MCF 10A (cell line): ENCODE data around the gene TFF2. TPM values are rescaled to one million over a fixed set of nuclear protein-coding genes. Genes with fewer than 3 reads are reported as not detected.

Experiments
- BruUV-seq: library from RNA; stranded (reverse); fragments of 400-500 nt; replicated peaks from 2 replicates; lab custom pipeline; 2021; lab: Mats Ljungman, UMichigan
- CTCF ChIA-PET: fragments of 300-600 bp; sonication (Branson Sonifier 250); formaldehyde crosslinking; extraction: SDS; loops from one replicate; lab custom pipeline; 2021; ENCODE audit warnings: antibody characterized with exemption, inconsistent platforms; lab: Yijun Ruan, JAX
- POLR2A ChIA-PET: fragments of 300-600, 350-650 bp; sonication (Branson Sonifier 250); formaldehyde crosslinking; extraction: SDS; loops from one replicate; lab custom pipeline; 2020; ENCODE audit warnings: antibody characterized with exemption, inconsistent platforms; lab: Yijun Ruan, JAX
- DNase-seq: peaks from one replicate; pipeline ENCODE4 v3.0.0-alpha.2; 2018; ENCODE audit not compliant: unreplicated experiment
- H3K27ac Mint-ChIP-seq: one replicate; pipeline ENCODE4 v1.8.0; 2022; ENCODE audit warnings: mild to moderate bottlenecking, low read depth, mixed read lengths; ENCODE audit not compliant: unreplicated experiment
- H3K27me3 Mint-ChIP-seq: one replicate; pipeline ENCODE4 v1.8.0; 2022; ENCODE audit warnings: mixed read lengths; ENCODE audit not compliant: insufficient read depth, unreplicated experiment
- H3K36me3 Mint-ChIP-seq: one replicate; pipeline ENCODE4 v1.8.0; 2022; ENCODE audit warnings: mild to moderate bottlenecking, moderate library complexity, mixed read lengths; ENCODE audit not compliant: insufficient read depth, unreplicated experiment
- H3K4me1 Mint-ChIP-seq: one replicate; pipeline ENCODE4 v1.8.0; 2022; ENCODE audit warnings: mixed read lengths; ENCODE audit not compliant: insufficient read depth, unreplicated experiment
- H3K4me3 Mint-ChIP-seq: one replicate; pipeline ENCODE4 v1.8.0; 2022; ENCODE audit warnings: mild to moderate bottlenecking, moderate library complexity, mixed read lengths; ENCODE audit not compliant: unreplicated experiment
- H3K9me3 Mint-ChIP-seq: one replicate; pipeline ENCODE4 v1.8.0; 2022; ENCODE audit warnings: mixed read lengths; ENCODE audit not compliant: unreplicated experiment
- intact Hi-C: fragments of 100-400 bp; cut with micrococcal nuclease; formaldehyde crosslinking; loops from 2 replicates; pipeline ENCODE4 v1.14.1; 2022
- total RNA-seq: library from RNA; stranded (reverse); gene quantifications from 2 replicates; pipeline ENCODE4 v1.2.3, GENCODE V29; 2022
- TF ChIP-seq, protein P1 (sequence below): fragments of 200-600 bp; IDR thresholded peaks from one replicate; pipeline ENCODE4 v1.8.0; 2022; ENCODE audit warnings: antibody characterized with exemption, mild to moderate bottlenecking; ENCODE audit not compliant: unreplicated experiment

The TFF2 gene
- total RNA-seq, 1 experiment from 2014 or later: not detected

DNA sequence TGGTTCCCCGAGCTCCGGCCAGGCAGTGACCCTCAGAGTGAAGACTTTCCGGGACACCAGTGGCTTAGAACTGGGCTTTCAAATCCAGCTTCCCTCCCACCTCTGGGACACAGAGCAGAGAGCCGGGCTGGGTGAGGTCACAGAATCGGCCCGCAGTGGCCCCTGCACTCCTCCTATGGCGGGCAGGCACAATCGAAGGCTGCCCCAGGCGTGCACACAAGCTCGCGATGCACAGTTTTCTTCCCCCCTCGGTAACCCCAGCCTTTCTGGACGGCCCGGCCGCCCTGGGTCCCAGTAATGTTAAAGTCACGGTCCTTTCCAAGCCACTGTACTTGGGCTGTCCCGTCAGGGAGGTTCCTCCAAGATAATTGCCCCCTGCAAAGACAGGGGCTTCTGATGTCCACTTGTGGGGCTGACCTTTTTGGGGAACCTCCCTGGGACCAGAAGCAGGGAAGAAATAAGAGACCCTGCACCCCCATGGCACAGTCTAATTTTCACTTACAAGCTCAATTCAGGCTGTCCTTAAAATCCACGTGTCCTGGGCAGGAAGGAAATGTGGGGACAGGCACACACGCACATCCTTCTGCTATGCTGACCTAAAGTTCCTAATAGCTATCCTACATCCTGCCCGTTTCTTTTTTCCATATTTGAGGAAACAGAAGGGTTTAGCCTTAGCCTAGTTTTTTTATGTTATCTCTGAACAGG is 49.3 kb downstream of the TFF2 start:
- Mint-ChIP-seq H3K27ac (no peak overlapping the region), H3K9me3 (no peaks in the 10 kb centered on the region), H3K36me3 (no peaks in the 10 kb centered on the region), H3K27me3 (no peaks in the 10 kb centered on the region), H3K4me3 (no peak overlapping the region), H3K4me1 (no peaks in the 10 kb centered on the region)
- no TSS peak for BruUV-seq
- no peak for DNase-seq
- POLR2A ChIA-PET: interaction anchor here (0.7 kb wide), 1 partner anchor 153 kb away, joined by 3 read pairs; no protein-coding TSS in a partner anchor
- TF ChIP-seq, protein P1, sequence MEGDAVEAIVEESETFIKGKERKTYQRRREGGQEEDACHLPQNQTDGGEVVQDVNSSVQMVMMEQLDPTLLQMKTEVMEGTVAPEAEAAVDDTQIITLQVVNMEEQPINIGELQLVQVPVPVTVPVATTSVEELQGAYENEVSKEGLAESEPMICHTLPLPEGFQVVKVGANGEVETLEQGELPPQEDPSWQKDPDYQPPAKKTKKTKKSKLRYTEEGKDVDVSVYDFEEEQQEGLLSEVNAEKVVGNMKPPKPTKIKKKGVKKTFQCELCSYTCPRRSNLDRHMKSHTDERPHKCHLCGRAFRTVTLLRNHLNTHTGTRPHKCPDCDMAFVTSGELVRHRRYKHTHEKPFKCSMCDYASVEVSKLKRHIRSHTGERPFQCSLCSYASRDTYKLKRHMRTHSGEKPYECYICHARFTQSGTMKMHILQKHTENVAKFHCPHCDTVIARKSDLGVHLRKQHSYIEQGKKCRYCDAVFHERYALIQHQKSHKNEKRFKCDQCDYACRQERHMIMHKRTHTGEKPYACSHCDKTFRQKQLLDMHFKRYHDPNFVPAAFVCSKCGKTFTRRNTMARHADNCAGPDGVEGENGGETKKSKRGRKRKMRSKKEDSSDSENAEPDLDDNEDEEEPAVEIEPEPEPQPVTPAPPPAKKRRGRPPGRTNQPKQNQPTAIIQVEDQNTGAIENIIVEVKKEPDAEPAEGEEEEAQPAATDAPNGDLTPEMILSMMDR: no peak
- CTCF ChIA-PET: interaction anchor here (0.9 to 1.2 kb wide), 2 partner anchors 8 to 9 kb away, joined by 3 to 5 read pairs; no protein-coding TSS in a partner anchor
- intact Hi-C loops: no loop called here

GRCh38 chr21:42300956-42301355 is 49.8 kb downstream of the TFF2 start:
- Mint-ChIP-seq H3K4me3 (no peak overlapping the region), H3K4me1 (no peaks in the 10 kb centered on the region), H3K27ac (no peak overlapping the region), H3K27me3 (no peaks in the 10 kb centered on the region), H3K9me3 (no peaks in the 10 kb centered on the region), H3K36me3 (peaks cover 2% of the 10 kb centered on the region)
- intact Hi-C loops: no loop called here
- TF ChIP-seq, protein P1: no peak
- BruUV-seq: no TSS peak
- CTCF ChIA-PET: interaction anchor here (1.2 kb wide), 1 partner anchor 8 kb away, joined by 5 read pairs; no protein-coding TSS in a partner anchor
- no peak for DNase-seq
- POLR2A ChIA-PET: no interaction called here

- ChIA-PET CTCF (interaction anchor here (0.6 to 4.0 kb wide), 3 partner anchors 10 to 174 kb away, joined by 3 to 23 read pairs (median 3); no protein-coding TSS in a partner anchor), POLR2A (interaction anchor here (1.2 kb wide), 1 partner anchor 81 kb away, joined by 3 read pairs; the partner anchor contains the start of gene ABCG1)
- H3K27me3 Mint-ChIP-seq: no peaks in the 10 kb centered on the region
- no peak overlapping the region for H3K27ac Mint-ChIP-seq
- intact Hi-C loops: no loop called here
- H3K36me3 Mint-ChIP-seq: peaks cover 10% of the 10 kb centered on the region
- no peak overlapping the region for H3K4me3 Mint-ChIP-seq
- DNase-seq: no peak
- no peaks in the 10 kb centered on the region for H3K9me3 Mint-ChIP-seq
- TF ChIP-seq, protein P1: no peak
- no TSS peak for BruUV-seq
- no peaks in the 10 kb centered on the region for H3K4me1 Mint-ChIP-seq
Observed at GRCh38 chr21:42300045-42300583, 50.7 kb downstream of the TFF2 start.
